ENCODE results near the gene ATP6V1B1.

The ATP6V1B1 gene

GRCh38 chr2:70962211-70962884, 26.6 kb downstream of the ATP6V1B1 start:
- Histone ChIP-seq H3K9ac (ENCODE audit: low read length in 2 of 2) (no peak overlapping the region), H3K9me3 (ENCODE audit: control insufficient read depth in 2 of 2, low read length in 2 of 2) (no peaks in the 10 kb centered on the region), H3K27ac (ENCODE audit: low read length) (no peak overlapping the region), H3K4me3 (ENCODE audit: low read length in 2 of 2) (no peak overlapping the region), H3K4me1 (ENCODE audit: control insufficient read depth, insufficient read depth, low read length) (peaks cover 4% of the 10 kb centered on the region), H3K36me3 (ENCODE audit: control insufficient read depth in 2 of 2, insufficient read depth in 2 of 2, low read length in 2 of 2) (no peaks in the 10 kb centered on the region), H3K27me3 (ENCODE audit: control insufficient read depth in 1 of 2, insufficient read depth in 2 of 2, low read length in 2 of 2) (peaks cover 40 to 57% of the 10 kb centered on the region in 2 donors)

- Histone ChIP-seq H3K4me3 (ENCODE audit: low read length in 2 of 2) (no peak overlapping the region), H3K9ac (ENCODE audit: low read length in 2 of 2) (no peak overlapping the region), H3K36me3 (ENCODE audit: control insufficient read depth in 2 of 2, insufficient read depth in 2 of 2, low read length in 2 of 2) (no peaks in the 10 kb centered on the region), H3K27ac (ENCODE audit: low read length) (no peak overlapping the region), H3K4me1 (ENCODE audit: control insufficient read depth, insufficient read depth, low read length) (peaks cover 4% of the 10 kb centered on the region), H3K9me3 (ENCODE audit: control insufficient read depth in 2 of 2, low read length in 2 of 2) (no peaks in the 10 kb centered on the region), H3K27me3 (ENCODE audit: control insufficient read depth in 1 of 2, insufficient read depth in 2 of 2, low read length in 2 of 2) (peaks cover 34 to 52% of the 10 kb centered on the region in 2 donors)
These were observed 27.5 kb downstream of the ATP6V1B1 start for GRCh38 chr2:70962885-70963878.

GRCh38 chr2:70964133-70964532, 28.4 kb downstream of the ATP6V1B1 start:
- Histone ChIP-seq H3K36me3 (ENCODE audit: control insufficient read depth in 2 of 2, insufficient read depth in 2 of 2, low read length in 2 of 2) (no peaks in the 10 kb centered on the region), H3K9me3 (ENCODE audit: control insufficient read depth in 2 of 2, low read length in 2 of 2) (no peaks in the 10 kb centered on the region), H3K4me3 (ENCODE audit: low read length in 2 of 2) (no peak overlapping the region), H3K9ac (ENCODE audit: low read length in 2 of 2) (no peak overlapping the region), H3K27ac (ENCODE audit: low read length) (no peak overlapping the region), H3K4me1 (ENCODE audit: control insufficient read depth, insufficient read depth, low read length) (peaks cover 4% of the 10 kb centered on the region), H3K27me3 (ENCODE audit: control insufficient read depth in 1 of 2, insufficient read depth in 2 of 2, low read length in 2 of 2) (peaks cover 33 to 44% of the 10 kb centered on the region in 2 donors)

- Histone ChIP-seq H3K4me3 (ENCODE audit: low read length in 2 of 2) (peak overlapping the region; percentile 66 to 70), H3K36me3 (ENCODE audit: control insufficient read depth in 2 of 2, insufficient read depth in 2 of 2, low read length in 2 of 2) (no peaks in the 10 kb centered on the region), H3K9me3 (ENCODE audit: control insufficient read depth in 2 of 2, low read length in 2 of 2) (no peaks in the 10 kb centered on the region), H3K27ac (ENCODE audit: low read length) (no peak overlapping the region), H3K27me3 (ENCODE audit: control insufficient read depth in 1 of 2, insufficient read depth in 2 of 2, low read length in 2 of 2) (peaks cover 28 to 38% of the 10 kb centered on the region in 2 donors), H3K4me1 (ENCODE audit: control insufficient read depth, insufficient read depth, low read length) (peaks cover 4% of the 10 kb centered on the region), H3K9ac (ENCODE audit: low read length in 2 of 2) (no peak overlapping the region)
These were observed 29.1 kb downstream of the ATP6V1B1 start for GRCh38 chr2:70964596-70965386.

- H3K36me3 ChIP-seq (ENCODE audit: control insufficient read depth in 2 of 2, insufficient read depth in 2 of 2, low read length in 2 of 2), result no peaks in the 10 kb centered on the region
- H3K27ac ChIP-seq (ENCODE audit: low read length), result no peak overlapping the region
- peak overlapping the region in 1 of 2 donors; percentile 70 for H3K4me3 ChIP-seq (ENCODE audit: low read length in 2 of 2)
- H3K4me1 ChIP-seq (ENCODE audit: control insufficient read depth, insufficient read depth, low read length), result peaks cover 4% of the 10 kb centered on the region
- no peak overlapping the region for H3K9ac ChIP-seq (ENCODE audit: low read length in 2 of 2)
- no peaks in the 10 kb centered on the region for H3K9me3 ChIP-seq (ENCODE audit: control insufficient read depth in 2 of 2, low read length in 2 of 2)
- H3K27me3 ChIP-seq (ENCODE audit: control insufficient read depth in 1 of 2, insufficient read depth in 2 of 2, low read length in 2 of 2), result peaks cover 24 to 33% of the 10 kb centered on the region in 2 donors
These were observed 29.8 kb downstream of the ATP6V1B1 start for GRCh38 chr2:70965506-70965905.

GRCh38 chr2:70966681-70967080, 31.0 kb downstream of the ATP6V1B1 start:
- H3K27me3 ChIP-seq (ENCODE audit: control insufficient read depth in 1 of 2, insufficient read depth in 2 of 2, low read length in 2 of 2), result peaks cover 13 to 25% of the 10 kb centered on the region in 2 donors

GRCh38 chr2:70967189-70967588, 31.5 kb downstream of the ATP6V1B1 start:
- no peaks in the 10 kb centered on the region for H3K9me3 ChIP-seq (ENCODE audit: control insufficient read depth in 2 of 2, low read length in 2 of 2)
- peaks cover 13 to 22% of the 10 kb centered on the region in 2 donors for H3K27me3 ChIP-seq (ENCODE audit: control insufficient read depth in 1 of 2, insufficient read depth in 2 of 2, low read length in 2 of 2)
- H3K36me3 ChIP-seq (ENCODE audit: control insufficient read depth in 2 of 2, insufficient read depth in 2 of 2, low read length in 2 of 2), result no peaks in the 10 kb centered on the region
- H3K9ac ChIP-seq (ENCODE audit: low read length in 2 of 2), result no peak overlapping the region
- no peak overlapping the region for H3K27ac ChIP-seq (ENCODE audit: low read length)
- H3K4me1 ChIP-seq (ENCODE audit: control insufficient read depth, insufficient read depth, low read length), result peaks cover 4% of the 10 kb centered on the region
- H3K4me3 ChIP-seq (ENCODE audit: low read length in 2 of 2), result no peak overlapping the region

More at GRCh38 chr2:70966681-70967080, 31.0 kb downstream of the ATP6V1B1 start:
- H3K27ac ChIP-seq (ENCODE audit: low read length), result no peak overlapping the region
- no peaks in the 10 kb centered on the region for H3K36me3 ChIP-seq (ENCODE audit: control insufficient read depth in 2 of 2, insufficient read depth in 2 of 2, low read length in 2 of 2)
- no peak overlapping the region for H3K4me3 ChIP-seq (ENCODE audit: low read length in 2 of 2)
- no peaks in the 10 kb centered on the region for H3K9me3 ChIP-seq (ENCODE audit: control insufficient read depth in 2 of 2, low read length in 2 of 2)
- H3K4me1 ChIP-seq (ENCODE audit: control insufficient read depth, insufficient read depth, low read length), result peaks cover 4% of the 10 kb centered on the region
- no peak overlapping the region for H3K9ac ChIP-seq (ENCODE audit: low read length in 2 of 2)

- H3K27me3 ChIP-seq (ENCODE audit: control insufficient read depth in 1 of 2, insufficient read depth in 2 of 2, low read length in 2 of 2), result no peaks in the 10 kb centered on the region
- H3K4me1 ChIP-seq (ENCODE audit: control insufficient read depth, insufficient read depth, low read length), result peaks cover 14% of the 10 kb centered on the region
- H3K36me3 ChIP-seq (ENCODE audit: control insufficient read depth in 2 of 2, insufficient read depth in 2 of 2, low read length in 2 of 2), result no peaks in the 10 kb centered on the region
- no peak overlapping the region for H3K4me3 ChIP-seq (ENCODE audit: low read length in 2 of 2)
- no peak overlapping the region for H3K9ac ChIP-seq (ENCODE audit: low read length in 2 of 2)
- no peak overlapping the region for H3K27ac ChIP-seq (ENCODE audit: low read length)
- no peaks in the 10 kb centered on the region for H3K9me3 ChIP-seq (ENCODE audit: control insufficient read depth in 2 of 2, low read length in 2 of 2)
These were observed 38.9 kb downstream of the ATP6V1B1 start for GRCh38 chr2:70974592-70974991.

- H3K27me3 ChIP-seq (ENCODE audit: control insufficient read depth in 1 of 2, insufficient read depth in 2 of 2, low read length in 2 of 2), result no peaks in the 10 kb centered on the region
- H3K9ac ChIP-seq (ENCODE audit: low read length in 2 of 2), result no peak overlapping the region
- H3K36me3 ChIP-seq (ENCODE audit: control insufficient read depth in 2 of 2, insufficient read depth in 2 of 2, low read length in 2 of 2), result no peaks in the 10 kb centered on the region
- H3K4me1 ChIP-seq (ENCODE audit: control insufficient read depth, insufficient read depth, low read length), result peaks cover 14% of the 10 kb centered on the region
- H3K9me3 ChIP-seq (ENCODE audit: control insufficient read depth in 2 of 2, low read length in 2 of 2), result no peaks in the 10 kb centered on the region
- no peak overlapping the region for H3K27ac ChIP-seq (ENCODE audit: low read length)
- no peak overlapping the region for H3K4me3 ChIP-seq (ENCODE audit: low read length in 2 of 2)
These were observed 39.5 kb downstream of the ATP6V1B1 start for GRCh38 chr2:70975237-70975636.

GRCh38 chr2:70977605-70978205, 42.0 kb downstream of the ATP6V1B1 start:
- H3K27ac ChIP-seq (ENCODE audit: low read length), result peak overlapping the region; percentile 84
- no peaks in the 10 kb centered on the region for H3K27me3 ChIP-seq (ENCODE audit: control insufficient read depth in 1 of 2, insufficient read depth in 2 of 2, low read length in 2 of 2)

More at GRCh38 chr2:70977605-70978205, 42.0 kb downstream of the ATP6V1B1 start:
- Histone ChIP-seq H3K36me3 (ENCODE audit: control insufficient read depth in 2 of 2, insufficient read depth in 2 of 2, low read length in 2 of 2) (no peaks in the 10 kb centered on the region), H3K9me3 (ENCODE audit: control insufficient read depth in 2 of 2, low read length in 2 of 2) (no peaks in the 10 kb centered on the region), H3K4me1 (ENCODE audit: control insufficient read depth, insufficient read depth, low read length) (peaks cover 14% of the 10 kb centered on the region), H3K9ac (ENCODE audit: low read length in 2 of 2) (peak overlapping the region in 1 of 2 donors; percentile 88), H3K4me3 (ENCODE audit: low read length in 2 of 2) (peak overlapping the region; percentile 86 to 98)
